SK-MEL-5 (cell line): ENCODE data around the gene POLD3. TPM values are rescaled to one million over a fixed set of nuclear protein-coding genes. Genes with fewer than 3 reads are reported as not detected.
"Not testable (repeated sequence)": the region's sequence is repeated elsewhere in the genome, so short reads cannot be mapped to it uniquely, and the experiment has no call there.

Experiments
- DNase-seq: peaks from one replicate; pipeline ENCODE4 v3.0.0-alpha.2; 2016; ENCODE audit warnings: low read depth, low spot score
- in situ Hi-C: cut with HindIII; loops from 2 replicates; pipeline ENCODE4 v1.10.0; 2016; ENCODE audit warnings: low sequenced_read_pairs, high pct_unique_total_duplicates, low pct_unique_long_range_greater_than_20kb
- total RNA-seq: library from RNA; depleted of rRNA; stranded (reverse); fragments of >200 nt; shearing (Covaris generic); gene quantifications from 2 replicates; pipeline ENCODE4 v1.2.3, GENCODE V29; 2014

POLD3 gene
- total RNA-seq, 1 experiment from 2014 or later = 17.5 TPM

GRCh38 chr11:74577181-74577580, 15.2 kb upstream of the POLD3 start:
- DNase-seq = no peak
- in situ Hi-C loops = no loop called here

DNA sequence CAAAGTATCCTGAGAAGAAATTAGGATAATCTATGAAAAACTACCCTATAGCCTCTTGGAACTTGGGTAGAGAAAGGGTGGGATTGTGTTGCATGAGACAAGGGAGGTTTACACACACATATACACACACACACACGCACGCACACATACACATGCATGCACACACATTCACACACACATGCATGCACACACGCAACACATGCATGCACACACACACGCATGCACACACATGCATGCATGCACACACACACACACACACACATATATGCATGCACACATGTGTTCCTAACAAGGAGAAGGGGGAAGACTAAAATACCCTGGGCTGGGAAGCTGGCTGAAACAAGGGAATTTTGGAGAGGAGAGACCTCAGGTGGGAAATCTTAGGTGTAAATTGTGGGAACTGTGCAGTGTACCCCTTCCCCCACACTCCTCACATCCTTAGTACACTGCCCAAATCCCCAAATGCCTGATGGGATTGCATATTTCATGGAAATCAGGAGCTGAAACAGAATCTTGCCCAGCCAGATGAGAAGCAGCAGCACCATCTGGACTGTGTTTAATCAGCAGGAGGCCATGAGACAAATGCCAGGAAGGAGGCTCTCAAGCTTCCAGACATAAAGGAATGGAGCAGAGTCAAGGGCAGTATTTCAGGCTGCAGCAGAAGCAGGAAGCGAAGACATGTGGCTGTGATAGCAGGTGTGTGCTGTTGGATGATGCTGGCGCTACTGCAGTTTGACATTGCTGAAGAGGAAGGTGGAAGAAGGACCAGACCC, 14.6 kb upstream of the POLD3 start:
- no peak for DNase-seq
- in situ Hi-C loops = no loop called here

DNA sequence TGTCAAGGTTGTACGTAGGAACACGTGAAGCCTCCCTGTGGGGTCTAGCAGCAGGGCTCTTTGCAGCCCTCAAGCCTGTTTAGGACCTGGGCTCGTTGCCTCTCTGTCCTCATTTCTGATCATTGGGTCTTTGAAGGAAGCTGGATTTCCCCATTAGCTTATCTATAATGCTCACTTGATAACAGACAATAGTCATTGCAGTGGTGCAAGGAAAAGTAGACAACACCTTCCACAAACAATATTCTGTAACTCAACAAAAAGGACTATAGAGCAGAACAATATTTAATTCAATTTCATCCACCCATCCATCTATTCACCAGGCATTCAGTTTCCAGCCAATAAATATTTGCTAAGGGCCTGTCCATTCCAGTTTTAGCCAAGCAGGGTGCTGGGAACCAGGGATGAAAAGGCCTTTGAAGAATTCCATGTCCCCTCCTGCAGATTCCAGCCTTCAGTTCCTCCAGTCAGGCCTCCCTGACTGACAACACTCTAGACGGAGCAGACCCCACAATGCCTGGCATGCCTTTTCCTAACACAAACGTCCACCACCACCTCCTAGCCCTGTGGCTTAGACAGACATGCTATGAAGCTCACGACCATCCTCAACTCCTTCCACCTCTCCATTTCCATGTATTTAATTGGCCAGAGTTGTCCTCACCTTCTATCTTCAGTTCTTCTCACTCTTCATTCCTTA, 12.7 kb upstream of the POLD3 start:
- no peak for DNase-seq
- in situ Hi-C loops = no loop called here

DNA sequence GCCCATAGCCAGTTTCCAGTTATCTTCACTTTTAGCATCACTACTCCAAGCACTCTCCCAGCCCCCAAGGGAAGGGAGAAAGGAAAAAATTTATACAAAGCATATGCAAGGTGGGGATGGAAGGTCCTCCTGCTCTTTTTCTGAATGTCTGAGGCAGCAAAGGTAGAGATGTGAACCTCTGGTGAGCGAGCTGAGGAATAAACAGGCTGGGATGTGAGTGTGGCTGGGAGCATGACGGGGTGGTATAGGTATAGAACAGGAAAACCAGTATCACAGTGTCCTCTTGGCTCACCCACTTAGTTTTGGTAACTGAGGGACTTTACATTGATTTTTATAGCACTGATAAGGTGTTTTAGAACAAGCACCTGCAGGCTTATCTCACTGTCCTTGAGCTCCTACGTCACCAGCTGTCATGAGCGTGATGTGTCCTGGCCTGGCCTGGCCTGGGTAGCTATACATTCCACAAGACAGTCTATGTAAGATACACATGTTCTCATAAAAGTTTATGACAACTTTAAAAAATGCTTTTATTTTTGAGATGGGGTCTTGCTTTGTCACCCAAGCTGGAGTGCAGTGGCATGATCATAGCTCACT, 10.3 kb upstream of the POLD3 start:
- no peak for DNase-seq
- in situ Hi-C loops = no loop called here

DNA sequence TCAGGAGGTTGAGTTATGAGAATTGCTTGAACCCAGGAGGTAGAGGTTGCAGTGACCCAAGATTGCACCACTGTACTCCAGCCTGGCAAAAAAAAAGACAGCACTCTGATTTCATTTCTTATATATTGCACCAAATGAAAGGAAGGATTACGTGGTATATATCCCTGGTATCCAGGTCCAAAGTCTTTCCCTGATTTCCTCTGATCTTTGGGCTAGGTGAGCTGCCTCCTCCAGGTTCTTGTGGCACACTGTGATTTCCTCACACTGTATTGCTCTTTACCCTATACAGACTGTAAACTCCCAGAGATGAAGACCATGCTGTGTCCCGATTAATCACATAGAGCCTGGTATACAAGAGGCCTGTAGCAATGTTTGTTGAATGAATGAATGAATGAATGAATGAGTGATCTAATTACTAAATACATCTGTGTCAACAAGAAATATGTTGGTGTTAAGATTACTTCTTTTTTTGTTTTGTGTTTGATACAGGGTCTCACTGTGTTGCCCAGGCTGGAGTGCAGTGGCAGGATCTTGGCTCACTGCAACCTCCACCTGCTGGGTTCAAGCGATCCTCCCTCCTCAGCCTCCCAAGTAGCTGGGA, 9.3 kb upstream of the POLD3 start:
- in situ Hi-C loops = no loop called here
- DNase-seq = no peak

DNA sequence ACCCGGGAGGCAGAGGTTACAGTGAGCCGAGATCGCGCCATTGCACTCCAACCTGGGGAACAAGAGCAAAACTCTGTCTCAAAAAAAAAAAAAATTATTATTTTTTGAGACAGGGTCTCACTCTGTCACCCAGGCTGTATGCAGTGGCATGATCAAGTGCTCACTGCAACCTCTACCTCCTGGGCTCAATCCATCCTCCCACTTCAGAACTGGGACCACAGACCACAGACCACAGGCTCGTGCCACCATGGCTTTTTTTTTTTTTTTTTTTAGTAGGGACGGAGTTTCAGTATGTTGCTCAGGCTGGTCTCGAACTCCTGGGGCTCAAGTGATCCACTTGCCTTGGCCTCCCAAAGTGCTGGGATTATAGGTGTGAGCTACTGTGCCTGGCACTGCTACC, 1.9 kb upstream of the POLD3 start:
- DNase-seq, in situ Hi-C loops: not testable (repeated sequence)

GRCh38 chr11:74592063-74592440, 330 bp upstream of the POLD3 start:
- in situ Hi-C loops = no loop called here
- no peak for DNase-seq

DNA sequence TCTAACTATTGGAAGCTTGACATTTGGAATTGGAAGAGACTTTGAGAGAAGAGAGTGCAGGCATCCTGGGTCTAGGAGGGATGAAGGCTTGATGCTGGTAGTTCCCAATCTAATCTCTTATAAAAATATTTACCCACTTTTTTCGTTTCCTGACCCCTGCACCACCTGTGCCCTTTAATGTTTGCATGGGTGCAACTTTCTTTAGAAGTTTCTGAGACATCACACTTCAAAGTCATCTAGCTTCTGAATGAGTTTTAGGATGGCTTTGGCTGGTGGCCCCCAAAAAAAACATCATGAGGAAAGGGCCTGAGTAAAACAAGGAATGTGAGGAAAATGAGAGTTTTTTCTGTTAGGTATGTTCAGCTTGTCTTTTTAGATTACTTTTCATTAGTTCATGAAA, 1.1 kb downstream of the POLD3 start:
- DNase-seq = no peak
- in situ Hi-C loops = no loop called here

DNA sequence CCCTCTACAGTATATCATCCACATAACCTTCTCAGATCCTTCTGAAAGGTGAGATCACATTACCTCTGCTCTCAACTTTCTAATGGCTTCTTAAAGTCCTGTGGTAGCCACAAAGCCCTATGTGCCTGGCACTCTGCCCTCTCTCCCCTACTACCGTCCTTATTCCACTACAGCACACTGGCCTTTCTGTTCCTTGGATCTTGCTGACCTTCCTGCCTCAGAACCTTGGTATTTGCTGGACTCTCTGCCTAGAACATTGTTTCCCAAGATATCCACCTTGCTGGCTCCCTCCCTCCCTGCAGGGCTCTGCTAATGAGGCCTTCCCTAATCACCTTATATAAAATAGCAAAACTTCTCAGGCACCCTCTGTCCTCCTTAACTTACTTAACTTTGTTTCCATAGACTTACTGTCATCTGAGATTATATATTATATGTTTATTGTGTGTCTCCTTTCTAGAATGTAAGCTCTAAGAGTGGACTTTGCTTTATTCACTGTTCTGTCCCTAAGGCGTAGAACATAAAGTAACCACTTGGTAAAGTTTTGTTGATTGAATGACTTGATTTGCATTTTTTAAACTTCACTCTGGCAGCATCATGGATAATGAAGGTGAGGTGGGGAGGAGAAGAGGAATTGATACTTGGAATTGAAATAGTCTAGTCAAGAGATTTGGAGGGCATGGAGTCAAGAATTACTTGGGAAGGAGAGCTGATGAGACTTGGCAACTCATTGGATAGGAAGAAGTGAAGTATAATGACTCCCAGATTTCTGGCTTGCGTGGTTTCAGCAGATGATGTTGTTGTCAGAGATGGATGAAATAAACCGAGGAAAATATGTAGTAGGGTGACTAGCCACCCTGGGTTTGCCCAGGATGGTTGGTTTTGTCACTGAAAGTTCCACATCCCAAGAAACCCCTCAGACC, 10.5 kb downstream of the POLD3 start:
- DNase-seq = no peak
- in situ Hi-C loops = loop anchor here (25.0 kb wide), 1 partner anchor 134 kb away; the partner anchor contains the start of genes CHRDL2 and RNF169

GRCh38 chr11:74603845-74604244, 11.5 kb downstream of the POLD3 start:
- in situ Hi-C loops = loop anchor here (25.0 kb wide), 1 partner anchor 133 kb away; the partner anchor contains the start of genes CHRDL2 and RNF169
- no peak for DNase-seq

- DNase-seq = no peak
- in situ Hi-C loops = loop anchor here (25.0 kb wide), 1 partner anchor 133 kb away; the partner anchor contains the start of genes CHRDL2 and RNF169
Measured at GRCh38 chr11:74604311-74604710, 11.9 kb downstream of the POLD3 start.

- DNase-seq = peak; percentile 13
- in situ Hi-C loops = loop anchor here (25.0 kb wide), 1 partner anchor 132 kb away; the partner anchor contains the start of genes CHRDL2 and RNF169
Measured at GRCh38 chr11:74605403-74605802, 13.0 kb downstream of the POLD3 start.

- in situ Hi-C loops = loop anchor here (25.0 kb wide), 1 partner anchor 129 kb away; the partner anchor contains the start of genes CHRDL2 and RNF169
- no peak for DNase-seq
Measured at GRCh38 chr11:74608431-74608830, 16.0 kb downstream of the POLD3 start.

DNA sequence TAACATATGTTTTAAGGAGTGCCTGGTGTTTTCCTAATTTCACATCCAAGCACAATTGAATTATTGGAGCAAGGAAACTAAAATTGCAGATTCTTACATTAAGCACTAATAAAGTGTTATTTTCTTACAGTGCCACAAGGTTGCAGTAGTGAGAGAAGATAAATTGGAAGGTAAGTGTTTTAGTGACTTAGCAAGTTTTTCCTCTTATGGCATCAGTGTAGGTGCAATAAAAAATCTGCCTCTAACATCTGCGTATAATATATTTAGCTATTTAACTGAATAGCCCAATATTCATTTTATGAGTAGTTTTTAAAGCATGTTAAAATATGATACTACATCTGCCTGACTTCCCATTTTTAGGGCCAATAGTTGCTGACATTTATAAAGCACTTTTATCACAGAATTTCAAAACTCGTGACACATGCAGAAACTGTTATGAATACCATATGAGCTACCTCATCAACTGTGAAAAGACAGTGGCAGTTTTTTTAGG, 19.0 kb downstream of the POLD3 start:
- peak; percentile 75 for DNase-seq

DNA sequence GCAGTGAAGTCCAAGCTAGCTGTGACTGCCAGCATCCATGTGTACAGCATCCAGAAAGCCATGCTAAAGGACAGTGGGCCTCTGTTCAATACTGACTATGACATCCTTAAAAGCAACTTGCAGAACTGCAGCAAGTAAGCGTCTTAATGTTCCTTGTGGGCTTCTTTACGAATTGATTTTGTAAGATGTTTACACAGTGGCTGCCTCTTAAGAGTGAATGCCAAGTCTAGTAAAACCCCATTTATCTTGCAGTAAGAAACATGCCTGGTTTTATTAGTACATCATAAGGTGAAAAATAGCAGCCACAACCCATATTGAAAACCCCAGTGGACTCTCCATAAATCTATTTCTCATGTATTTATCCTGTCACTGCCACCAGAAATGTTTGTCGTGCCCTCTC, 20.5 kb downstream of the POLD3 start:
- DNase-seq = no peak
- in situ Hi-C loops = loop anchor here (25.0 kb wide), 1 partner anchor 124 kb away; the partner anchor contains the start of genes CHRDL2 and RNF169

More for the DNA sequence above, 19.0 kb downstream of the POLD3 start:
- in situ Hi-C loops = loop anchor here (25.0 kb wide), 1 partner anchor 126 kb away; the partner anchor contains the start of genes CHRDL2 and RNF169

DNA sequence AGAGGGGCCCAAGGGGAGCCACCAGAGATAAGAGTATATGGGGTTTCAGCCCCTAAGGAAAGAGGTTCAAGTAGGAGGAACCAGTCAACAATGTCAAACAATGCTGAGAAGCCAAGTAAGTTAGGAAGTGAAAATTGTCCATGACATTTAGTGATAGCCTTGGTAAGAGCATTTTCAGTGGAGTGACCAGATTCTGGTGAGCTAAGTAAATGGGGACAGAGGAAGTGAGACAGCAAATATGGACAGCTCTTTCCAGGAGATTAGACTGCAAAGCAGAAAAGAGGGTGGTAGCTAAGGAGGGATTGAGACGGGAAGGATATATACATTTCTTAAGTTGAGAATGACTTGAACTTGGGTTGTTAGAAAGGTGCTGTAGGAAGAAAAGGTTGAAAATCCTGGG, 22.9 kb downstream of the POLD3 start:
- in situ Hi-C loops = loop anchor here (25.0 kb wide), 1 partner anchor 122 kb away; the partner anchor contains the start of genes CHRDL2 and RNF169
- DNase-seq = no peak
